MCF 10A (cell line): ENCODE measurements around the gene OR10T2. TPM values are rescaled to one million over a fixed set of nuclear protein-coding genes. Genes with fewer than 3 reads are reported as not detected.

Experiments used
- BruUV-seq: library from RNA; stranded (reverse); fragments of 400-500 nt; replicated peaks from 2 replicates; lab custom pipeline; 2021; lab: Mats Ljungman, UMichigan
- CTCF ChIA-PET: fragments of 300-600 bp; sonication (Branson Sonifier 250); formaldehyde crosslinking; extraction: SDS; loops from one replicate; lab custom pipeline; 2021; ENCODE audit warnings: antibody characterized with exemption, inconsistent platforms; lab: Yijun Ruan, JAX
- POLR2A ChIA-PET: fragments of 300-600, 350-650 bp; sonication (Branson Sonifier 250); formaldehyde crosslinking; extraction: SDS; loops from one replicate; lab custom pipeline; 2020; ENCODE audit warnings: antibody characterized with exemption, inconsistent platforms; lab: Yijun Ruan, JAX
- DNase-seq: peaks from one replicate; pipeline ENCODE4 v3.0.0-alpha.2; 2018; ENCODE audit not compliant: unreplicated experiment
- H3K27ac Mint-ChIP-seq: one replicate; pipeline ENCODE4 v1.8.0; 2022; ENCODE audit warnings: mild to moderate bottlenecking, low read depth, mixed read lengths; ENCODE audit not compliant: unreplicated experiment
- H3K27me3 Mint-ChIP-seq: one replicate; pipeline ENCODE4 v1.8.0; 2022; ENCODE audit warnings: mixed read lengths; ENCODE audit not compliant: insufficient read depth, unreplicated experiment
- H3K36me3 Mint-ChIP-seq: one replicate; pipeline ENCODE4 v1.8.0; 2022; ENCODE audit warnings: mild to moderate bottlenecking, moderate library complexity, mixed read lengths; ENCODE audit not compliant: insufficient read depth, unreplicated experiment
- H3K4me1 Mint-ChIP-seq: one replicate; pipeline ENCODE4 v1.8.0; 2022; ENCODE audit warnings: mixed read lengths; ENCODE audit not compliant: insufficient read depth, unreplicated experiment
- H3K4me3 Mint-ChIP-seq: one replicate; pipeline ENCODE4 v1.8.0; 2022; ENCODE audit warnings: mild to moderate bottlenecking, moderate library complexity, mixed read lengths; ENCODE audit not compliant: unreplicated experiment
- H3K9me3 Mint-ChIP-seq: one replicate; pipeline ENCODE4 v1.8.0; 2022; ENCODE audit warnings: mixed read lengths; ENCODE audit not compliant: unreplicated experiment
- CTCF ChIP-seq: fragments of 200-600 bp; IDR thresholded peaks from one replicate; pipeline ENCODE4 v1.8.0; 2022; ENCODE audit warnings: antibody characterized with exemption, mild to moderate bottlenecking; ENCODE audit not compliant: unreplicated experiment
- intact Hi-C: fragments of 100-400 bp; cut with micrococcal nuclease; formaldehyde crosslinking; loops from 2 replicates; pipeline ENCODE4 v1.14.1; 2022
- total RNA-seq: library from RNA; stranded (reverse); gene quantifications from 2 replicates; pipeline ENCODE4 v1.2.3, GENCODE V29; 2022

Gene OR10T2
- total RNA-seq, 1 experiment from 2014 or later = not detected

- no peak for TF ChIP-seq CTCF
- Mint-ChIP-seq H3K4me1 (no peaks in the 10 kb centered on the region), H3K27ac (no peak within 1 kb of the TSS), H3K36me3 (no peaks in the 10 kb centered on the region), H3K4me3 (no peak within 1 kb of the TSS), H3K27me3 (peaks cover 65% of the 10 kb centered on the region), H3K9me3 (peaks cover 8% of the 10 kb centered on the region)
- no TSS peak for BruUV-seq
- CTCF ChIA-PET = no interaction called here
- no peak for DNase-seq
- POLR2A ChIA-PET = no interaction called here
- intact Hi-C loops = no loop called here
Measured at GRCh38 chr1:158426137-158426536, 26.9 kb upstream of the OR10T2 start, which contains the start of gene OR10K2. Gene OR10K2 (minus strand): TSS chr1:158426237. CDS start chr1:158420866, 5,371 bp downstream.

GRCh38 chr1:158425027-158425426 lies 25.8 kb upstream of the OR10T2 start:
- no peak overlapping the region for H3K4me3 Mint-ChIP-seq
- peaks cover 65% of the 10 kb centered on the region for H3K27me3 Mint-ChIP-seq
- TF ChIP-seq CTCF = no peak
- peaks cover 8% of the 10 kb centered on the region for H3K9me3 Mint-ChIP-seq
- POLR2A ChIA-PET = no interaction called here
- no TSS peak for BruUV-seq
- H3K27ac Mint-ChIP-seq = no peak overlapping the region
- CTCF ChIA-PET = no interaction called here
- no peak for DNase-seq
- intact Hi-C loops = no loop called here
- no peaks in the 10 kb centered on the region for H3K36me3 Mint-ChIP-seq
- no peaks in the 10 kb centered on the region for H3K4me1 Mint-ChIP-seq

GRCh38 chr1:158422212-158422611 lies 22.9 kb upstream of the OR10T2 start:
- no TSS peak for BruUV-seq
- intact Hi-C loops = no loop called here
- ChIA-PET CTCF (interaction anchor here (0.6 kb wide), 1 partner anchor 781 kb away, joined by 3 read pairs; no protein-coding TSS in a partner anchor), POLR2A (no interaction called here)
- Mint-ChIP-seq H3K4me1 (no peaks in the 10 kb centered on the region), H3K4me3 (no peak overlapping the region), H3K36me3 (no peaks in the 10 kb centered on the region), H3K9me3 (no peaks in the 10 kb centered on the region), H3K27me3 (peaks cover 76% of the 10 kb centered on the region), H3K27ac (no peak overlapping the region)
- no peak for DNase-seq
- TF ChIP-seq CTCF = no peak

- Mint-ChIP-seq H3K9me3 (no peaks in the 10 kb centered on the region), H3K27ac (no peak overlapping the region), H3K4me1 (no peaks in the 10 kb centered on the region), H3K4me3 (no peak overlapping the region), H3K27me3 (peaks cover 88% of the 10 kb centered on the region), H3K36me3 (no peaks in the 10 kb centered on the region)
- intact Hi-C loops = no loop called here
- TF ChIP-seq CTCF = no peak
- ChIA-PET CTCF (interaction anchor here (1.5 kb wide), 1 partner anchor 214 kb away, joined by 3 read pairs; no protein-coding TSS in a partner anchor), POLR2A (no interaction called here)
- BruUV-seq = no TSS peak
- no peak for DNase-seq
Measured at GRCh38 chr1:158417586-158417985, 18.3 kb upstream of the OR10T2 start.
